GM12878 (cell line): ENCODE results near the gene TBCCD1. TPM values are rescaled to one million over a fixed set of nuclear protein-coding genes. Genes with fewer than 3 reads are reported as not detected.

Experiments
- ATAC-seq: fragments of 200-7000 bp; cut with Tn5 transposase; 3 replicates; pipeline ENCODE4 v1.9.1; 2020; ENCODE audit warnings: mild to moderate bottlenecking, moderate library complexity
- BruUV-seq: library from RNA; stranded (reverse); fragments of 400-500 nt; replicated peaks from 2 replicates; lab custom pipeline; 2021; lab: Mats Ljungman, UMichigan
- CTCF ChIA-PET: fragments of 300-600 bp; sonication (Branson Sonifier 250); formaldehyde crosslinking; extraction: SDS; loops from one replicate; lab custom pipeline; 2021; ENCODE audit warnings: inconsistent platforms; lab: Yijun Ruan, JAX
- POLR2A ChIA-PET: fragments of 350-600 bp; formaldehyde crosslinking; extraction: SDS; loops from one replicate; lab custom pipeline; 2021; ENCODE audit warnings: inconsistent platforms; lab: Charles Lee
- RAD21 ChIA-PET: fragments of 300-600 bp; sonication (Branson Sonifier 250); formaldehyde crosslinking; loops from one replicate; lab custom pipeline; 2023; ENCODE audit warnings: antibody characterized with exemption; ENCODE audit not compliant: unreplicated experiment; lab: Charles Lee
- SMC1A ChIA-PET: fragments of 300-600 bp; sonication (Branson Sonifier 250); formaldehyde crosslinking; loops from one replicate; lab custom pipeline; 2023; ENCODE audit not compliant: unreplicated experiment, uncharacterized antibody; lab: Charles Lee
- DNase-seq: peaks from one replicate; pipeline ENCODE4 v3.0.0-alpha.2; 2011; ENCODE audit warnings: low read depth, low spot score
- FAIRE-seq: peaks from 3 replicates; lab custom pipeline; 2011; peaks lifted over from hg19 to GRCh38; lab: Jason Lieb, UNC
- H2AFZ ChIP-seq: 2 replicates; pipeline ENCODE4 v1.6.0; 2011; ENCODE audit warnings: low read depth, low read length, control low read depth; ENCODE audit not compliant: control insufficient read depth
- H3K27ac ChIP-seq: 2 replicates; pipeline ENCODE4 v1.5.1; 2011; ENCODE audit warnings: control low read depth; ENCODE audit not compliant: control insufficient read depth, insufficient read depth
- H3K27me3 ChIP-seq, 2 experiments: replicated peaks in 1 of 2; 2 replicates each; pipeline versions ENCODE4 v1.6.0 to v1.6.1; 2011; ENCODE audit warnings: low read length in 1 of 2; ENCODE audit not compliant: control insufficient read depth in 2 of 2, insufficient read depth in 2 of 2
- H3K36me3 ChIP-seq, 2 experiments: 2 replicates each; pipeline ENCODE4 v1.5.1; 2011; ENCODE audit warnings: low read length in 1 of 2; ENCODE audit not compliant: control insufficient read depth in 2 of 2, insufficient read depth in 2 of 2
- H3K4me1 ChIP-seq: 2 replicates; pipeline ENCODE4 v1.6.1; 2011; ENCODE audit warnings: mild to moderate bottlenecking, low read length, moderate library complexity, mixed read lengths; ENCODE audit not compliant: control insufficient read depth, insufficient read depth
- H3K4me2 ChIP-seq: 2 replicates; pipeline ENCODE4 v1.6.0; 2011; ENCODE audit warnings: control low read depth; ENCODE audit not compliant: control insufficient read depth, insufficient read depth
- H3K4me3 ChIP-seq: fragments of 200-600 bp; sonication (generic); 2 replicates; pipeline ENCODE4 v1.5.1; 2016
- H3K79me2 ChIP-seq: 2 replicates; pipeline ENCODE4 v1.6.0; 2011; ENCODE audit warnings: low read length; ENCODE audit not compliant: control insufficient read depth, insufficient read depth
- H3K9ac ChIP-seq: 2 replicates; pipeline ENCODE4 v1.8.0; 2011; ENCODE audit warnings: low read length, control low read depth, mixed read lengths; ENCODE audit not compliant: control insufficient read depth, insufficient read depth
- H3K9me3 ChIP-seq: replicated peaks from 3 replicates; pipeline ENCODE4 v1.5.1; 2011; ENCODE audit warnings: mild to moderate bottlenecking, low read length; ENCODE audit not compliant: control insufficient read depth, insufficient read depth
- H4K20me1 ChIP-seq: 2 replicates; pipeline ENCODE4 v1.6.0; 2011; ENCODE audit not compliant: control insufficient read depth, insufficient read depth
- BACH1 ChIP-seq: fragments of 450-650 bp; IDR thresholded peaks from 2 replicates; pipeline ENCODE4 v1.6.1; 2017; ENCODE audit warnings: mild to moderate bottlenecking, borderline replicate concordance
- BCL11A ChIP-seq: IDR thresholded peaks from 2 replicates; pipeline ENCODE4 v1.6.1; 2011; ENCODE audit warnings: low read depth, low read length
- LARP7 ChIP-seq: fragments of 450-650 bp; IDR thresholded peaks from 2 replicates; pipeline ENCODE4 v1.6.1; 2017; ENCODE audit warnings: mild to moderate bottlenecking
- NFYA ChIP-seq: IDR thresholded peaks from 2 replicates; pipeline ENCODE4 v1.6.1; 2011; ENCODE audit warnings: low read depth, mild to moderate bottlenecking, low read length, improper control_type of control experiment, borderline replicate concordance
- NKRF ChIP-seq: fragments of 450-650 bp; conservative IDR thresholded peaks from 2 replicates; pipeline ENCODE4 v1.6.1; 2017; ENCODE audit warnings: mild to moderate bottlenecking, moderate library complexity
- PAX5 ChIP-seq: IDR thresholded peaks from 2 replicates; pipeline ENCODE4 v1.6.1; 2011; ENCODE audit warnings: low read depth, low read length, borderline replicate concordance
- POLR2AphosphoS5 ChIP-seq: IDR thresholded peaks from 2 replicates; pipeline ENCODE4 v1.6.1; 2011; ENCODE audit warnings: mild to moderate bottlenecking, low read length, inconsistent platforms
- SIX5 ChIP-seq: IDR thresholded peaks from 2 replicates; pipeline ENCODE4 v1.6.1; 2011; ENCODE audit warnings: mild to moderate bottlenecking, low read depth, low read length, moderate library complexity; ENCODE audit not compliant: severe bottlenecking
- SPI1 ChIP-seq: IDR thresholded peaks from 2 replicates; pipeline ENCODE4 v1.6.1; 2011; ENCODE audit warnings: low read depth, mild to moderate bottlenecking, low read length, moderate library complexity, borderline replicate concordance; ENCODE audit not compliant: insufficient read depth
- SREBF2 ChIP-seq: IDR thresholded peaks from 2 replicates; pipeline ENCODE4 v1.6.1; 2012; ENCODE audit warnings: mild to moderate bottlenecking, low read length
- SUPT20H ChIP-seq: IDR thresholded peaks from 2 replicates; pipeline ENCODE4 v1.6.1; 2011; ENCODE audit warnings: low read depth, mild to moderate bottlenecking, low read length, moderate library complexity, borderline replicate concordance; ENCODE audit not compliant: control insufficient read depth
- TARDBP ChIP-seq: IDR thresholded peaks from 2 replicates; pipeline ENCODE4 v1.6.1; 2016; ENCODE audit warnings: borderline replicate concordance
- YBX1 ChIP-seq: fragments of 450-650 bp; IDR thresholded peaks from 2 replicates; pipeline ENCODE4 v1.6.1; 2016; ENCODE audit warnings: antibody characterized with exemption
- WGBS: methylation state at CpG from one replicate; pipeline ENCODE4 v1.1.6; 2016; ENCODE audit warnings: low lambda C conversion rate; ENCODE audit not compliant: insufficient replicate concordance, insufficient coverage; ENCODE audit errors: missing lambda C conversion rate; 5-methylcytosine and 5-hydroxymethylcytosine counted together
- in situ Hi-C: fragments of 300-500 bp; cut with MboI; formaldehyde crosslinking; loops from 9 replicates; pipeline ENCODE4 v1.14.3; 2018; ENCODE audit warnings: mixed read lengths
- intact Hi-C: fragments of 100-400 bp; cut with micrococcal nuclease; formaldehyde crosslinking; loops from one replicate; pipeline ENCODE4 v1.14.2; 2022; ENCODE audit not compliant: unreplicated experiment
- polyA plus RNA-seq, 11 experiments: library from polyadenylated mRNA; depleted of rRNA in 4 of 11; unstranded in 6 of 11; stranded (reverse) in 5 of 11; fragments of >200 nt; fragmentation: Nextera tagmentation in 4 of 11; fragmentation: Illumina TruSeq in 1 of 11; extraction: Ambion mirVana in 4 of 11; extraction: Trizol in 1 of 11; gene quantifications; 1 replicate in 1 of 11; 2 replicates in 10 of 11; pipeline versions ENCODE4 v1.2.1 to v1.2.3, GENCODE V29; 2011 to 2016; ENCODE audit warnings: inconsistent platforms in 2 of 11, missing spikeins in 2 of 11, low read depth in 1 of 11
- total RNA-seq, 4 experiments: library from RNA; depleted of rRNA in 3 of 4; stranded (reverse); fragments of >200 nt in 3 of 4; fragmentation: Illumina TruSeq in 1 of 4; extraction: Trizol in 1 of 4; gene quantifications; 2 replicates each; pipeline versions ENCODE4 v1.2.1 to v1.2.3, GENCODE V29; 2013 to 2021
- TF ChIP-seq, protein P1 (sequence below): fragments of 150-350 bp; IDR thresholded peaks from 2 replicates; pipeline ENCODE4 v1.6.1; 2016; ENCODE audit warnings: low read depth, low read length
- TF ChIP-seq, protein P2 (sequence below), 3 experiments: IDR thresholded peaks in 2 of 3; conservative IDR thresholded peaks in 1 of 3; 2 replicates each; pipeline ENCODE4 v1.5.1; 2011; ENCODE audit warnings: low read depth in 3 of 3, low read length in 3 of 3, mild to moderate bottlenecking in 3 of 3, control low read depth in 2 of 3, moderate library complexity in 2 of 3, inconsistent platforms in 1 of 3, mixed read lengths in 1 of 3; ENCODE audit not compliant: control insufficient read depth in 2 of 3, insufficient read depth in 1 of 3; ENCODE audit errors: extremely low read depth in 1 of 3

The TBCCD1 gene
- total and polyA plus RNA-seq, 10 of the 15 experiments (the other 5 are each of a cell fraction or from before 2014, with no cell fraction given): 6.9 to 23.4 (median 14.7) TPM

DNA sequence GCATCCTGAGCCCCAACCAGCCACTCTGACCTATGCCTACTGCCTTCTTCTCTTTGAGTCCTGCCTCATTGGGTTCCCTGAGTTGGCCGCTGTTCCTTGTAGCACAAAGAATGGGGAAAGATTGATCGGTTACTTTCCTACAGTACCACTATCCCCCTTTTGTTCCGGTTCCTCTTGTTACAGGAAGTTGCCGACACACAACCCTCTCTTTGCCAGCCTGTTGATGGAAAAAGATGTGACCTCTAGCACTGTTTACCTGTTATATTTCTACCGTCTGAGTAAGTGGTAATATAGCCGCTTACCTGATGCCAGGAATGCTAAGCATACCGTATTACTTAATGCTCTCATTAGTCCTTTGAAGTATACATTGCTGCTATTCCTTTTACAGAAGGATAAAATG, 36.0 kb upstream of the TBCCD1 start:
- Histone ChIP-seq H2AFZ (no peak overlapping the region), H3K4me2 (no peak overlapping the region), H3K9me3 (no peaks in the 10 kb centered on the region), H3K9ac (no peak overlapping the region), H3K27ac (no peak overlapping the region), H4K20me1 (no peaks in the 10 kb centered on the region), H3K79me2 (no peaks in the 10 kb centered on the region), H3K36me3 (no peaks in the 10 kb centered on the region)
- BruUV-seq: no TSS peak
- SMC1A ChIA-PET: interaction anchor here (1.0 kb wide), 1 partner anchor 457 kb away, joined by 3 read pairs; no protein-coding TSS in a partner anchor
- CTCF ChIA-PET: interaction anchor here (1.5 to 1.7 kb wide), 3 partner anchors 8 to 14 kb away, joined by 4 to 9 read pairs (median 7); no protein-coding TSS in a partner anchor
- in situ Hi-C loops: no loop called here
- 61% methylated on average over 7 of the region's 7 CpGs for WGBS
- no peak for ATAC-seq
- TF ChIP-seq PAX5 (no peak), SPI1 (no peak), BACH1 (no peak), LARP7 (no peak), NKRF (no peak), BCL11A (no peak), TARDBP (no peak), POLR2AphosphoS5 (no peak), NFYA (no peak), SREBF2 (no peak), YBX1 (no peak), SUPT20H (no peak), SIX5 (no peak)
- TF ChIP-seq, protein P1, sequence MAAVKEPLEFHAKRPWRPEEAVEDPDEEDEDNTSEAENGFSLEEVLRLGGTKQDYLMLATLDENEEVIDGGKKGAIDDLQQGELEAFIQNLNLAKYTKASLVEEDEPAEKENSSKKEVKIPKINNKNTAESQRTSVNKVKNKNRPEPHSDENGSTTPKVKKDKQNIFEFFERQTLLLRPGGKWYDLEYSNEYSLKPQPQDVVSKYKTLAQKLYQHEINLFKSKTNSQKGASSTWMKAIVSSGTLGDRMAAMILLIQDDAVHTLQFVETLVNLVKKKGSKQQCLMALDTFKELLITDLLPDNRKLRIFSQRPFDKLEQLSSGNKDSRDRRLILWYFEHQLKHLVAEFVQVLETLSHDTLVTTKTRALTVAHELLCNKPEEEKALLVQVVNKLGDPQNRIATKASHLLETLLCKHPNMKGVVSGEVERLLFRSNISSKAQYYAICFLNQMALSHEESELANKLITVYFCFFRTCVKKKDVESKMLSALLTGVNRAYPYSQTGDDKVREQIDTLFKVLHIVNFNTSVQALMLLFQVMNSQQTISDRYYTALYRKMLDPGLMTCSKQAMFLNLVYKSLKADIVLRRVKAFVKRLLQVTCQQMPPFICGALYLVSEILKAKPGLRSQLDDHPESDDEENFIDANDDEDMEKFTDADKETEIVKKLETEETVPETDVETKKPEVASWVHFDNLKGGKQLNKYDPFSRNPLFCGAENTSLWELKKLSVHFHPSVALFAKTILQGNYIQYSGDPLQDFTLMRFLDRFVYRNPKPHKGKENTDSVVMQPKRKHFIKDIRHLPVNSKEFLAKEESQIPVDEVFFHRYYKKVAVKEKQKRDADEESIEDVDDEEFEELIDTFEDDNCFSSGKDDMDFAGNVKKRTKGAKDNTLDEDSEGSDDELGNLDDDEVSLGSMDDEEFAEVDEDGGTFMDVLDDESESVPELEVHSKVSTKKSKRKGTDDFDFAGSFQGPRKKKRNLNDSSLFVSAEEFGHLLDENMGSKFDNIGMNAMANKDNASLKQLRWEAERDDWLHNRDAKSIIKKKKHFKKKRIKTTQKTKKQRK: no peak
- TF ChIP-seq, protein P2, sequence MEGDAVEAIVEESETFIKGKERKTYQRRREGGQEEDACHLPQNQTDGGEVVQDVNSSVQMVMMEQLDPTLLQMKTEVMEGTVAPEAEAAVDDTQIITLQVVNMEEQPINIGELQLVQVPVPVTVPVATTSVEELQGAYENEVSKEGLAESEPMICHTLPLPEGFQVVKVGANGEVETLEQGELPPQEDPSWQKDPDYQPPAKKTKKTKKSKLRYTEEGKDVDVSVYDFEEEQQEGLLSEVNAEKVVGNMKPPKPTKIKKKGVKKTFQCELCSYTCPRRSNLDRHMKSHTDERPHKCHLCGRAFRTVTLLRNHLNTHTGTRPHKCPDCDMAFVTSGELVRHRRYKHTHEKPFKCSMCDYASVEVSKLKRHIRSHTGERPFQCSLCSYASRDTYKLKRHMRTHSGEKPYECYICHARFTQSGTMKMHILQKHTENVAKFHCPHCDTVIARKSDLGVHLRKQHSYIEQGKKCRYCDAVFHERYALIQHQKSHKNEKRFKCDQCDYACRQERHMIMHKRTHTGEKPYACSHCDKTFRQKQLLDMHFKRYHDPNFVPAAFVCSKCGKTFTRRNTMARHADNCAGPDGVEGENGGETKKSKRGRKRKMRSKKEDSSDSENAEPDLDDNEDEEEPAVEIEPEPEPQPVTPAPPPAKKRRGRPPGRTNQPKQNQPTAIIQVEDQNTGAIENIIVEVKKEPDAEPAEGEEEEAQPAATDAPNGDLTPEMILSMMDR (IDR thresholded peaks at IDR 0.05 in 2 of 3, conservative IDR thresholded peaks at IDR 0.05 in 1 of 3; ENCODE audit: control insufficient read depth in 2 of 3, extremely low read depth in 1 of 3, insufficient read depth in 1 of 3, low read depth in 3 of 3, low read length in 3 of 3): no peak
- TF ChIP-seq, all 136 proteins: peak for 0
- POLR2A ChIA-PET: no interaction called here
- no peak overlapping the region for H3K4me3 ChIP-seq
- FAIRE-seq (no peak), DNase-seq (no peak)
- RAD21 ChIA-PET: no interaction called here
- no peaks in the 10 kb centered on the region for H3K27me3 ChIP-seq
- no peaks in the 10 kb centered on the region for H3K4me1 ChIP-seq
- intact Hi-C loops: no loop called here
